ENCODE data around the gene MTG2.
A peak's percentile ranks its signal among the peaks of the same experiment; 100 is the strongest.

The MTG2 gene

DNA sequence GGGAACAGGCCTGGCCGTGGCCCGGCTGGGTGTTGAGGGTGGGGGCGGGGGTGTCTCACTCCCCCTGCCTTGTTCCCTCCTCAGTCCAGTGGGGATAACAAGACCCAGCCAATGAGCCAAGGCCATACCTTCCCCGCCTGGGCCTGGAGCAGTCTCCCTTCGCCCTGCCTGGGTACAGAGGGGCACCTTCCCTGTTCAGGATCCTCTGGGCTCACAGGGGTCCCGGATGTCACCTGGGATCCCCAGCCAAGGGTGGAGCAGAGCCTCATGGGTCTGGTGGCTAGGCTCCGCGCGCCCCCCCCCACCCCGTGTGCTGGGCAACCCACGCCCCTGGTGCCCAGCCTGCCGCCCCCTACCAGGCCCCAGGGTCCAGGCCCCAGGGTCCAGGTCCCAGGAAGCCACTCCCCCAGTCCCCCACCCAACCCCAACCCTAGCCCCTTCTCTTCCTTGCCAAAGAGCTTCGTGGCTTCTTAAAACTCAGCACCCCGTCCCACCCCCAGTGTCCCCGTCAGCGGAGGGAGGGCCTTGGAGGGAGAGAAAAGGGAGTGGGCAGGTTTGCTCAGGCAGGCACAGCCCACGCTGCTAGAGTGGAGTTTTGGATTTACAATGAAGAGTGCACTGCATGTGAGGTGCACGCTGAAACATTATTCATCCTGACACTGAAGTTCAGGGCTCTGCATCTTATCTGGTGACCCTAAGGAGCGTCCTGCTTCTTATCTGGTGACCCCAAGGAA, 25.4 kb downstream of the MTG2 start:
- no peak for DNase-seq

DNA sequence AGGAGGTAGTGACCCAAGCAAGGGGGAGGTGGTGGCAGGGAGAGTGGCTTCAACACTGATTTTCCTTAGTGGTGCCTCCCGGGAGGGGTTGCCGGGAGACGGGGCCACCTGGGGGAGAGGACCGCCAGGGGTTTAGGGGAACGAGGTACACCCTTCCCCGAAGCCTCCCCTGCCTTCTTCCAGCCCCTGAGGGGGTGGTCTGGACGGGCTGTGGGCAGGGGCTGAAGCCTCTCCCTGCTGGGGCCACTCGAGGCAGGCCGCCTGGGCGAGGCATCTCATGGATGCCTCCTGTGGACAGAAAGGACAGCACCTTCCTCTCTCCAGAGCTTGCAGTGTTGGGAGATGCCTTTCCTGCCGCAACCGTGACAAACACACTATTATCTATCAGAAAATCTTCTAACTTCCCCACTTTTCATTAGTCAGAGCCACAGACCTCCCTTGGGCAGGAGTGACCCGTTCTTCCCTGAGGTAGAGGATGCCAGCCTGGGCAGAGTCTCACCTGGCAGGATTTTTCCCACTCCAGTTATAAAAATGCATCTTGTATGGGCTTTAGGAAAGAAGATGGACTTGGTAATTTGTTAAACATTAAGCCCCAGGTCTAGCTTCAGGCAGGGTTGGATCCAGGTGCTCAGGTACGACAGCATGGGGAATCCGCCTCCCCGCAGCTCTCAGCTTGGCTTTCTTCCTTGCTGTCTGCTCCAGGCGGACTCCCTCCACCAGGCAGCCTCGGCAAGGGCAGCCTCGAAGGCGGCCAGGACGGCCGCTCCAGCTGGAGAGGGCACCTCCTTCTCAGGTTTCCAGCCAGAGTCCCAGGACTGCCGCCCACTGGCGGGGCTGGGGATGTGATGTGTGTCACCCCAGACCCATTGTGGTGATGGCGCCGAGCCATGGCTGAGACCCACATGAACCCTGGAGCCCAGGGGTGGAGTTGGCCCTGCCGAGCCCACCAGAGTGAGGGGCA, 26.2 kb downstream of the MTG2 start:
- no peak for DNase-seq

DNA sequence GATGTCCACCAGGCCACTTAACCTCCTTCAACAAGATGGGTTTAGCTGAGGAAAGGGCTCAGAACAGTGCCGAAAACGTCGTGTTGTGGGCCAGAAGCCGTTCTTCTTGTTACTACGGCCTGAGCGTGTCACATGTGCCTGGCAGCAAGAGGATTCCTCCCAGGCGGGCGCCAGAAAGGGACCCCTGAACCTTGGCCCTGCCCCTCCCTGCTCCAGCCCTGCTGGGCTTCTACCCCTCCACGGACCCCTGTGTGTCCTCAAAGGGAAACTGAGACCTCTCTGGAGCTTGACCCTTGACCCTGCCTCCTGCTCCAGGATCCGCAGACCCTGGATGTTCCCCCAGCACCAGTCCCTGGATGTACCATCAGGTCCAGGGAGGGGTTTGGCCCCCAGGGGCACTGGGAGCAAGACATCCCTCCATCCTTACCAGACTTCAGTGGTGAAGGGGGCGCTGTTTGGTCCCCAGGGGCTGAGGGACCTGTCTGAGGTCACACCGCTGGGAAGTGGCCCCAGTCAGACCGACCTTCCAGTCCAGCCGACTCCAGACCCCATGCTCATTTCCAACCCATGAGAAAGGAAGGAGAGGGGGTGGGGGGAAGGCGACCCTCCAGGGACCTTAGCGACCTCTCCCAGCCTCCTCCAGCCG, 27.1 kb downstream of the MTG2 start:
- no peak for DNase-seq

GRCh38 chr20:62210496-62210855, 27.6 kb downstream of the MTG2 start:
- DNase-seq = no peak

DNA sequence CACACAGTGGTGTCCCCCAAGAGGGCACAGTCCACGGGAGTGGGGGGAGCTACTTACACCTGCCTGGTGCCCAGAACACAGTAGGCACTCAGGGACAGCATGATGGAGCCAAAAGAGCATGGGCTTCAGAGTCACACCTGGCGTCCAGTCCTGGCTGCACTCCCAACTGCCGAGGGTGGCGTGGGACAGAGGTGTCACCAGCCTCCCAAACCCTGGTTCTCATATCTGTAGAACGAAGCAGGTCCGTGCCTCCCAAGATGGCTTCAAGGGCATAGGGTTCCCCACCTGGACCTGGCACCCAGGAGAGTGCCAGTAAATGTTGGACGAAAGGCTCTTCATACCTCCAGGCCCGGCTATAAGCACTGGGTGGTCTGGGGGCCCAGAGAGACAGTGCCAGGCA, 28.4 kb downstream of the MTG2 start:
- DNase-seq = no peak

DNA sequence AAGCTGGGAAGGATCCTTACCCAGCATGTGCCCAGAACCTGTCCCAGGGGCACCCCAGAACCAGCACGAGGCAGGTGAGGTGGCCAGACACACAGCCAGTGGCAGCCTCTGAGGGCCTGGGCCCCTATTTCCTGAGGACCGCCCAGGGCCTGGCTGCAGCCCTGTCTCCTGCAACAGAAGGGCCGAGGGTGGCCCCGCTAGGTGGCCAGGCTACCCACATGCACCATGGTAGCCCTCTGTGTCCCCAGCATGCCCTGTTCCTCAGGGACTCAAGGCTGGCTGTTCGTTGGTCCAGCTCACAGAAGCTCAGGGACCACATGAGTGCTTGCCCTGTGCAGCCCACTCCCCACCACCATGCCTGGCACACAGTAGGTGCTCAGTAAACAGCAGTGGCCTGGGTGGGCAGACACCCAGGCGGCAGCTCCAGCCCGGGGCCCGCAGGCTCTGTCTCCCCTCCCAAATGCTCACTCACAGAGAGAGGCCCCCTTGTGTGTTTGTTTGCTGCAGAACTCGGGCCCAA, 29.0 kb downstream of the MTG2 start:
- no peak for DNase-seq

DNA sequence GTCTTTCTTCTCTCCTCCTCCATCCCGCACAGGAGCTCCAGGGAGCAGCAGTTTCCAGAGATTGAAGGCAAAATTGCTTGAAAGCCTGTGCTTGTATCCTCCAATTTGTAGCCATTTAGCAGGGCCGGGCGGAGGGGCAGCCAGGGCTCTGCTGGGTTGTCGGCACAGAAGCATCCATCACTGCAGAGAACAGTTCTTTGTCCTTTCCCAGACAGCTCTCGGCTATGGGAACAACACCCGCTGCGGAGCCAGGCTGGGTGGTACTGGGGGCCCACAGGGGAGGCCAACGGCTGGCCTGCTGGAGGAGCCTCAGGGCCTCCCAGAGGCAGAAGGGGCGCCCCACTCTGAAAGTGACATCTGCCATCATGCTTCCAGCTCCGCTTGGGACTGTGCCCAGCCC, 29.5 kb downstream of the MTG2 start:
- no peak for DNase-seq

DNA sequence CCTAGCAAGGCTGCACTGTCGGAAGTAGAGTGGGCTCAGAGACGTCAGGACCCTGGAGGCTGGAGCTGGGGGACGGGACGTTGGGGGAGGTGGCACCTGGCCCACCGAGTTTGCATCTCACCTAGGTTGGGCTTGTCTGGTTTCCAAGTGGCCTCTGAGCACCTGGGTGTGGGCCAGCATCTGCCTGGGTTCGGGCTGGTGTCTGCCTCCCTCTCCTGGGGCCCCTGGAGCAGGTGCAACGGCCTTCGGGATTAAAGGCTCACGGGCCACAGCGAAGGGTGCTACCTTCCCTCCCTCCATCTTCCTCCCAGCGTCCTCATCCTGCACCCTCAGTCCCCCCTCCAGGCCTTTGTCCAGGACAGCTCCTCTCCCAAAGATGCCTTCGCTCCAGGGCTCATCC, 31.2 kb downstream of the MTG2 start:
- no peak for DNase-seq

- DNase-seq = no peak
These were observed 32.5 kb downstream of the MTG2 start for GRCh38 chr20:62215020-62215990.

DNA sequence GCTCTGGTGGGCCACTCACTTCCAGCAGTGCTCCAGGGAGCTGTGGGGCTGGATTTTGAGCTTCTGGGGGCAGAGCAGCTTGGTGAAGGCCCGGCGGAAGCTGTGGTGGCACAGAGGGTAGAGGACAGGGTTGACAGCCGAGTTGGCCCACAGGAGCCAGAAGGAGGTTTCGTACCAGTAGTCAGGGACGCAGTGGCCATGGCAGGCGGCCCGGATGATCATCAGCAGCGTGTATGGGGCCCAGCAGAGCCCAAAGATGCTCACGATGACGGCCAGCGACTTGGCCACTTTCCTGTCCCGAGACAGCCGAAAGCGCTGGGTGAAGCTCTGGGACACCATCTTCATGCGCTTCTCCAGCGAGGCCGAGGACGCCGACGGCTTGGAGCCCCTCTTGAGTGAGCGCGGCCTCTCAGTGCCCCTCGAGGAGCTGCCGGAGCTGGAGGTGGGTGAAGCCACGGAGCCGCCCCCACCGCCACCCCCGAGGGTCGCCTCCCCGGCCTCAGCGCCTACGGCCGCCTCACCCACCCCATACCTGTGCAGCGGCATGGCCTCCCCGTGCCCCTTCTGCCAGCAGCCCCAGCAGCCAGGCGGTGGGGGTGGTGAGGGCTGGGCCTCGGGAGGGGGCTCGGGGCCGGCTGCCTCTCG, 33.3 kb downstream of the MTG2 start:
- DNase-seq = no peak

- DNase-seq = no peak
These were observed 34.1 kb downstream of the MTG2 start for GRCh38 chr20:62216636-62217566.

GRCh38 chr20:62217913-62218773, 35.3 kb downstream of the MTG2 start:
- no peak for DNase-seq

GRCh38 chr20:62219101-62219991, 36.5 kb downstream of the MTG2 start:
- peak; percentile 56 for DNase-seq

- peak; percentile 28 to 69 for DNase-seq
These were observed 37.3 kb downstream of the MTG2 start, which contains the start of gene HRH3 for GRCh38 chr20:62219992-62220665. HRH3 (minus strand) TSS chr20:62220278; CDS start chr20:62219970, 308 bp downstream.

- DNase-seq = no peak
These were observed 38.1 kb downstream of the MTG2 start for GRCh38 chr20:62220666-62221568.

GRCh38 chr20:62222266-62222850, 39.5 kb downstream of the MTG2 start:
- DNase-seq = no peak

Data from NCI-H187 (cell line).